PC-3 (cell line): Measurements from ENCODE around the gene S100A14. TPM values are rescaled to one million over a fixed set of nuclear protein-coding genes. Genes with fewer than 3 reads are reported as not detected.
"Not testable (repeated sequence)": the region's sequence is repeated elsewhere in the genome, so short reads cannot be mapped to it uniquely, and the experiment has no call there.

Experiments
- ATAC-seq: fragments of 200-7000 bp; cut with Tn5 transposase; 2 replicates; pipeline ENCODE4 v1.9.1; 2020; ENCODE audit warnings: mild to moderate bottlenecking, moderate library complexity
- BruUV-seq: library from RNA; stranded (reverse); fragments of 400-500 nt; replicated peaks from 2 replicates; lab custom pipeline; 2021; lab: Mats Ljungman, UMichigan
- CTCF ChIA-PET: fragments of 300-600 bp; sonication (Branson Sonifier 250); formaldehyde crosslinking; loops from one replicate; lab custom pipeline; 2022; ENCODE audit warnings: antibody characterized with exemption; lab: Charles Lee
- POLR2A ChIA-PET: fragments of 300-600 bp; sonication (Branson Sonifier 250); formaldehyde crosslinking; loops from one replicate; lab custom pipeline; 2022; ENCODE audit warnings: antibody characterized with exemption; ENCODE audit not compliant: unreplicated experiment; lab: Charles Lee
- DNase-seq: peaks from one replicate; pipeline ENCODE4 v3.0.0-alpha.2; 2015
- H2AFZ ChIP-seq: fragments of 300-600 bp; sonication (generic); 2 replicates; pipeline ENCODE4 v1.6.0; 2016; ENCODE audit warnings: antibody characterized with exemption, low read length
- H3F3A ChIP-seq: fragments of 300-600 bp; sonication (generic); one replicate; pipeline ENCODE4 v1.6.0; 2017; ENCODE audit warnings: antibody characterized with exemption, low read length, control low read depth, mild to moderate bottlenecking; ENCODE audit not compliant: unreplicated experiment
- H3K27ac ChIP-seq: fragments of 300-600 bp; sonication (generic); 2 replicates; pipeline ENCODE4 v1.5.1; 2016; ENCODE audit warnings: mild to moderate bottlenecking, low read length
- H3K27me3 ChIP-seq: fragments of 300-600 bp; sonication (generic); 2 replicates; pipeline ENCODE4 v1.6.1; 2016; ENCODE audit warnings: low read length, mixed read lengths
- H3K36me3 ChIP-seq: fragments of 300-600 bp; sonication (generic); 2 replicates; pipeline ENCODE4 v1.6.1; 2016; ENCODE audit warnings: low read depth, mixed run types, low read length, mixed read lengths
- H3K4me1 ChIP-seq: fragments of 300-600 bp; sonication (generic); 2 replicates; pipeline ENCODE4 v1.5.1; 2016; ENCODE audit warnings: low read length; ENCODE audit not compliant: insufficient read depth
- H3K4me2 ChIP-seq: fragments of 300-600 bp; sonication (generic); 2 replicates; pipeline ENCODE4 v1.6.0; 2016; ENCODE audit warnings: low read length
- H3K4me3 ChIP-seq: fragments of 300-600 bp; sonication (generic); 2 replicates; pipeline ENCODE4 v1.5.1; 2016; ENCODE audit warnings: mild to moderate bottlenecking, low read length, mixed read lengths
- H3K79me2 ChIP-seq: fragments of 300-600 bp; sonication (generic); 2 replicates; pipeline ENCODE4 v1.6.1; 2017; ENCODE audit warnings: low read length, mixed read lengths
- H3K9ac ChIP-seq: fragments of 300-600 bp; sonication (generic); 2 replicates; pipeline ENCODE4 v1.6.0; 2016; ENCODE audit warnings: mild to moderate bottlenecking, low read length
- H3K9me2 ChIP-seq: fragments of 300-600 bp; sonication (generic); replicated peaks from 2 replicates; pipeline ENCODE4 v1.6.1; 2016; ENCODE audit warnings: mixed run types, low read length, mixed read lengths
- H3K9me3 ChIP-seq: fragments of 300-600 bp; sonication (generic); 2 replicates; pipeline ENCODE4 v1.6.1; 2016; ENCODE audit warnings: low read length, mixed read lengths
- H4K20me1 ChIP-seq: fragments of 300-600 bp; sonication (generic); 2 replicates; pipeline ENCODE4 v1.6.1; 2016; ENCODE audit warnings: low read length, mixed read lengths
- CTCF ChIP-seq: fragments of 300-600 bp; sonication (generic); conservative IDR thresholded peaks from 2 replicates; pipeline ENCODE4 v1.5.1; 2017; ENCODE audit warnings: antibody characterized with exemption, low read depth, mild to moderate bottlenecking, low read length
- EZH2 ChIP-seq: fragments of 300-600 bp; sonication (generic); IDR thresholded peaks from one replicate; pipeline ENCODE4 v1.6.1; 2017; ENCODE audit warnings: antibody characterized with exemption, mild to moderate bottlenecking, low read length; ENCODE audit not compliant: unreplicated experiment
- EZH2phosphoT487 ChIP-seq: fragments of 300-600 bp; sonication (generic); IDR thresholded peaks from 2 replicates; pipeline ENCODE4 v1.6.1; 2018; ENCODE audit warnings: mild to moderate bottlenecking, antibody characterized with exemption, low read length, borderline replicate concordance
- intact Hi-C: fragments of 100-400 bp; cut with micrococcal nuclease; formaldehyde crosslinking; loops from 2 replicates; pipeline ENCODE4 v1.9.0; 2023
- total RNA-seq: library from RNA; depleted of rRNA; stranded (reverse); fragments of >200 nt; gene quantifications from 2 replicates; pipeline ENCODE4 v1.2.3, GENCODE V29; 2014

The S100A14 gene
- total RNA-seq, 1 experiment from 2014 or later: 462 TPM

GRCh38 chr1:153583976-153584375 lies 32.1 kb downstream of the S100A14 start:
- Histone ChIP-seq H3K36me3 (no peaks in the 10 kb centered on the region), H3K9ac (no peak overlapping the region), H3K4me1 (peaks cover 10% of the 10 kb centered on the region), H4K20me1 (no peaks in the 10 kb centered on the region), H3K9me2 (no peaks in the 10 kb centered on the region), H3F3A (no peaks in the 10 kb centered on the region), H3K27me3 (no peaks in the 10 kb centered on the region), H2AFZ (no peak overlapping the region), H3K4me3 (no peak overlapping the region), H3K4me2 (no peak overlapping the region), H3K79me2 (no peaks in the 10 kb centered on the region), H3K27ac (no peak overlapping the region), H3K9me3 (no peaks in the 10 kb centered on the region)
- POLR2A ChIA-PET: interaction anchor here (0.5 kb wide), 1 partner anchor 21 kb away, joined by 13 read pairs; no protein-coding TSS in a partner anchor
- TF ChIP-seq EZH2: no peak
- TF ChIP-seq CTCF: no peak
- TF ChIP-seq EZH2phosphoT487: no peak
- DNase-seq (no peak), ATAC-seq (no peak)
- CTCF ChIA-PET: no interaction called here
- intact Hi-C loops: no loop called here
- no TSS peak for BruUV-seq

DNA sequence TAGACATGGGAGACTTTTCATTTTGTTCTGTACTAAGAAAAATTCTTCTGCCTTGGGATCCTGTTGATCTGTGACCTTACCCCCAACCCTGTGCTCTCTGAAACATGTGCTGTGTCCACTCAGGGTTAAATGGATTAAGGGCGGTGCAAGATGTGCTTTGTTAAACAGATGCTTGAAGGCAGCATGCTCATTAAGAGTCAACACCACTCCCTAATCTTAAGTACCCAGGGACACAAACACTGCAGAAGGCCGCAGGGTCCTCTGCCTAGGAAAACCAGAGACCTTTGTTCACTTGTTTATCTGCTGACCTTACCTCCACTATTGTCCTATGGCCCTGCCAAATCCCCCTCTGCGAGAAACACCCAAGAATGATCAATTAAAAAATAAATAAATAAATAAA lies 32.6 kb downstream of the S100A14 start:
- H3K27me3 ChIP-seq, H3F3A ChIP-seq, H3K4me2 ChIP-seq, CTCF ChIA-PET, H3K9me3 ChIP-seq, H4K20me1 ChIP-seq, H2AFZ ChIP-seq, ATAC-seq, H3K9ac ChIP-seq, H3K4me3 ChIP-seq, H3K27ac ChIP-seq, H3K79me2 ChIP-seq, H3K4me1 ChIP-seq, H3K9me2 ChIP-seq, DNase-seq, BruUV-seq, intact Hi-C loops, H3K36me3 ChIP-seq: not testable (repeated sequence)
- POLR2A ChIA-PET: interaction anchor here (0.5 kb wide), 1 partner anchor 21 kb away, joined by 13 read pairs; no protein-coding TSS in a partner anchor

DNA sequence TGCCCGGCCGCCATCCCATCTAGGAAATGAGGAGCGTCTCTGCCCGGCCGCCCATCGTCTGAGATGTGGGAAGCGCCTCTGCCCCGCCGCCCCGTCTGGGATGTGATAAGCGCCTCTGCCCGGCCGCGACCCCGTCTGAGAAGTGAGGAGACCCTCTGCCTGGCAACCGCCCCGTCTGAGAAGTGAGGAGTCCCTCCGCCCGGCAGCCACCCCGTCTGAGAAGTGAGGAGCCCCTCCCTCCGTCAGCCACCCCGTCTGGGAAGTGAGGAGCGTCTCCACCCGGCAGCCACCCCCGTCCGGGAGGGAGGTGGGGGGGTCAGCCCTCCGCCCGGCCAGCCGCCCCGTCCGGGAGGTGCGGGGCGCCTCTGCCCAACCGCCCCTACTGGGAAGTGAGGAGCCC lies 33.3 kb downstream of the S100A14 start:
- H3K27ac ChIP-seq, POLR2A ChIA-PET: not testable (repeated sequence)

GRCh38 chr1:153578936-153579335 lies 37.2 kb downstream of the S100A14 start:
- H3K36me3 ChIP-seq: no peaks in the 10 kb centered on the region
- no TSS peak for BruUV-seq
- no peak overlapping the region for H3K4me2 ChIP-seq
- intact Hi-C loops: no loop called here
- H3K9me2 ChIP-seq: no peaks in the 10 kb centered on the region
- no peaks in the 10 kb centered on the region for H3K27me3 ChIP-seq
- no peak for TF ChIP-seq CTCF
- TF ChIP-seq EZH2phosphoT487: no peak
- TF ChIP-seq EZH2: no peak
- H3K27ac ChIP-seq: no peak overlapping the region
- H3K9ac ChIP-seq: no peak overlapping the region
- no peaks in the 10 kb centered on the region for H3K9me3 ChIP-seq
- no peaks in the 10 kb centered on the region for H3F3A ChIP-seq
- no peak overlapping the region for H3K4me3 ChIP-seq
- H3K79me2 ChIP-seq: no peaks in the 10 kb centered on the region
- DNase-seq: no peak
- POLR2A ChIA-PET: no interaction called here
- CTCF ChIA-PET: no interaction called here
- peaks cover 5% of the 10 kb centered on the region; the same call in 1 of the 2 replicates for H3K4me1 ChIP-seq
- no peak overlapping the region for H2AFZ ChIP-seq
- no peak for ATAC-seq
- H4K20me1 ChIP-seq: no peaks in the 10 kb centered on the region

More for the DNA sequence above, 33.3 kb downstream of the S100A14 start:
- H3K36me3 ChIP-seq, H3K4me2 ChIP-seq, H3K4me3 ChIP-seq, H4K20me1 ChIP-seq, CTCF ChIA-PET, H3K79me2 ChIP-seq, BruUV-seq, H3F3A ChIP-seq, H3K9ac ChIP-seq, intact Hi-C loops, H3K9me3 ChIP-seq, H2AFZ ChIP-seq, DNase-seq, ATAC-seq, H3K27me3 ChIP-seq, H3K9me2 ChIP-seq: not testable (repeated sequence)
- peaks cover 11% of the 10 kb centered on the region for H3K4me1 ChIP-seq
